Stimulated activated CD8-positive, alpha-beta memory T cell treated with anti-CD3 and anti-CD28 coated beads, Interleukin-4, amount 100 ng/mL, for 24 hours (primary cell): ENCODE results near the gene IFITM5.
"Not testable (repeated sequence)": the region's sequence is repeated elsewhere in the genome, so short reads cannot be mapped to it uniquely, and the experiment has no call there.

Experiments used
- DNase-seq: peaks from one replicate; pipeline ENCODE4 v3.0.0-alpha.2; 2020; ENCODE audit warnings: low read depth

Gene IFITM5

DNA sequence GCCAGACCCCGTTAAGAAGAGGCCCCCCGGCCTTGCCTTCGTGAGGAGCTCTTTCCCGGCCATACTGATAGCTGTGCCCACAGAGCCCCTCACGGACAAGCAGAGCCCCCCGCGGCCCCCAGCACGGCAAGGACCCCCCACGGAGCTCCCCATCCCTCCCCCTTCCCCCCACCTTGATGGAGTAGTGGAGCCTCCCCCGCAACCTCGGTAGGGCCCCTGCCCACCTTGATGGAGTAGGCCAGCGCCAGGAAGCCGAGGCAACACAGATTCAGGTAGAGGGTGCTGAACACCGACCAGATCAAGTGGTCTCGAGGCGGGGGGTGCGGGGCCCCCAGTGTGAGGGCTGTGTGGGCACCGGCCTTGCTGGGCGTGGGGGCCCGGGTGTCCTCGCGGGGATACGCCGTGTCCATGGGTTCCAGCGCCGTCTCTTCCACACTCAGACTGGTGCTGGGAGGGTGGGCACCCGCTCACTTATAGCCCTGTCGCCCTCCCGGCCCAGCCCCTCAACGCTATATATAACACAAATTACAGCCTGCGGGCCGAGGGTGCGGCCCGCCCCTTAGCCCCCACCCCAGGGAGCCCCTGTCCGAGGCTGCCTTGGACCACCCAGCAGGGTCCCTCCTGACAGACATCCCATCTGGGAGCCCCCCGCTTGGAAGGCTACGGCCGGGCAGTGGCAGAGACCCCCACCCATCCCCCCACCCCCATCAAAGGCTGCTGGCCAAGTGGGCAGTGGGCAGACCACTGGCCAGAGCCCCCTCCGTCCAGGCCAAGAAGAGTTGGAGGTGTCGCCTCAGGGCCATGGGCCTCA is at the start of gene IFITM5:
Gene IFITM5 (minus strand): TSS at position 446 of the 811 bp plus-strand sequence. CDS start 36 bp downstream, at position 410.
- DNase-seq, result no peak

DNA sequence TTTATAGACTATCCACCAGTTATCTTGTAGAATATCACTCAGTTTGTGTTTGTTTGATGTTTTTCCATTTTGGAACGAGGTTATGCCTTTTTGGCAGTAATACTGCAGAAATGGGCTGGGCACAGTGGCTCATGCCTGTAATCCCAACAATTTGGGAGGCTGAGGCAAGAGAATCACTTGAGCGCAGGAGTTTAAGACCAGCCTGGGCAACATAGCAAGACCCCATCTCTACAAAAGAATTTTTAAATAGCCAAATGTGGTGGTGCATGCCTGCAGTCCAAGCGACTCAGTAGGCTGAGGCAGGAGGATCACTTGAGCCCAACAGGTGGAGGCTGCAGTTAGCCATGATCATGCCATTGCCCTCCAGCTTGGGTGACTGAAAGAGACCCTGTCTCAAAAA is 47.2 kb upstream of the IFITM5 start:
- DNase-seq, result no peak

GRCh38 chr11:344836-345578 is 45.7 kb upstream of the IFITM5 start:
- no peak for DNase-seq

DNA sequence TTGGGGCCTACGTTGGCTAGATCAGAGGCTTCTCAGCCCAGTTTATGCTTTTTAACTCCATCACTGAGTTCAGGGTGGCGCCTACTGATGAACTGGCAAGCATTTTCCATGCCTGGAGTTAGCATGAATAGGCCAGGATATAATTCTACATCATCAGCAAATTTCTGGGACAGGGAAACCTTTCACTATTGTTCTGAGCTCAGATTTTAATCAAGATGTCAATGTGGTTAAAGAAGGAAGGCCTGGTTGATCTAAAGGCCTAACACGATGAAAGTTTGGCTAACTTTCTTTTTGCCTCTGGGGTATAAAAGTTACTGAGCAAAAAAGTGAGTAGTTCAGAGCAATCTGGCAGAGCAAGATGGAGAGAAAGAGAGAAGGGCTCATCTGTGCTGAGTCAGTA is 43.0 kb upstream of the IFITM5 start:
- DNase-seq, result no peak

DNA sequence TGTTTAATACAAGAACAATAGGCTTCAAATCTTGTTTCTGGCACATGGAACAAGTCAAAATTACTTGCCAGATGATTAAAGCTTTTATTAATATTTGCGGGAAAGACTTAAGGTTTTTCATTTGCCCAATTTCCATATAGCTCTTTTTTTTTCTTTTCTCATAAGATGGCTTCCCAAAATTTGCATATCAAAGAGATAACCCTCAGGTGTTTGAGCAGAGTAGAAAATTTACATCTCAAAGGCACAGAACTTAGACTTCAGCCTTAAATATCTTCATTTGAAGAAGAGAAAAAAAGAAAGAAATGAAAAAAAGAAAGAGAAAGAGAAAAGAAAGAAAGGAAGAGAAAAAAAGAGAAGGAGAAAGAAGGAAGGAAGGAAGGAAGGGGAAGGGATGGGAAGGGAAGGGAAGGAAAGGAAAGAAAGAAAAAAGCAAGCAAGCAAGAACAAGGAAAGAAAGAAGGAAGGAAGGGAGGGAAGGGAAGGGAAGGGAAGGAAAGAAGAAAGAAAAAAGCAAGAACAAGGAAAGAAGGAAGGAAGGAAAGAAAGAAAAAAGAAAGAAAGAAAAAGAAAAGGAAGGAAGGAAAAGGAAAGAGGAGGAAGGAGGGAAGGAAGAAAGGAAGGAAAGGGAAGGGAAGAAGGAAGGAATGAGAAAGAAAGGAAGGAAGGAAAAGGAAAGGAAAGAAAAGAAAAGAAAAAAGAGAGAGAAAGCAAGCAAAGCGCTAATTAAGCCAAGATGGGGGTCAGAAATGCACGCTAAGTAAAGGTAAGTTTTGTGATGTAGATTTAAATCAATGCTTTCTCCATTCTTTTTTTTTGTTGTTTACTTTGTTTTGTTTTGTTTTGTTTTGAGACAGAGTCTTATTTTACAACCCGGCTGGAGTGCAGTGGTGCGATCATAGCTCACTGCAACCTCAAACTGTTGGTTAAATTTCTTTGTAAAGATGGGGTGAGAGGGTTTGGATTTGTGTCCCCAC is 41.5 kb upstream of the IFITM5 start:
- no peak for DNase-seq

DNA sequence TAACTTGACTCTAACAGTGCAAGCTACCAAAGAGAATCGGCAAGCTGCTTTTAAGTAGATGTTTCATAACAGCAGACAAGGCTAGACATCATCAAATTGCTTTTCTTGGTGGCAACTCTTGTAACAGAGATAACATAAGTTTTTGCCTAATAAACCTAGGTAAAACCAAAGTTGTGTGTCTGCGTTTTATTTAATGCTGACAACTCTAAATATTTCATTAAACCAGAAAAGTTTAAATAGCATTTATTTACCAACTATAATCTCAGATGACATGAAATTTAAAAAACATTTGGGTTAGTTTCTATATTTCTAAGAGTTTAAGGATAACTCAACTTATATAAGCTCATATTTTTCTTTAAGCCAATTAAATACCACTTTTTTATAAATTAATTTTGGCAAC is 40.6 kb upstream of the IFITM5 start:
- DNase-seq, result no peak

DNA sequence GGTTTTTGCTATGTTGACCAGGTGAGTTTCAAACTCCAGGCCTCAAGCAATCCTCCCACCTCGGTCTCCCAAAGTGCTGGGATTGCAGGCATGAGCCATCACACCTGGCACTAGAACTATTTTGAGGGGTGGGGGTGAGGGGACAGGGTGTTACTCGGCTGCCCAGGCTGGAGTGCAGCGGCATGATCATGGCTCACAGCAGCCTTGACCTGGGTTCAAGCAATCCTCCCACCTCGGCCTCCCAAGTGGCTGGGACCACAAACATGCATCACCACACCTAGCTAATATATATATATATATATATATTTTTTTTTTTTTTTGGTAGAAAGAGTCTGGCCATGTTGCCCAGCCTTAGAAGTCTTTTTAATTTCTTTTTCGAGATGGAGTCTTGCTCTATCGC is 38.4 kb upstream of the IFITM5 start:
- no peak for DNase-seq

GRCh38 chr11:336659-337198 is 37.4 kb upstream of the IFITM5 start:
- DNase-seq, result no peak

GRCh38 chr11:335779-336658 is 36.7 kb upstream of the IFITM5 start:
- no peak for DNase-seq

DNA sequence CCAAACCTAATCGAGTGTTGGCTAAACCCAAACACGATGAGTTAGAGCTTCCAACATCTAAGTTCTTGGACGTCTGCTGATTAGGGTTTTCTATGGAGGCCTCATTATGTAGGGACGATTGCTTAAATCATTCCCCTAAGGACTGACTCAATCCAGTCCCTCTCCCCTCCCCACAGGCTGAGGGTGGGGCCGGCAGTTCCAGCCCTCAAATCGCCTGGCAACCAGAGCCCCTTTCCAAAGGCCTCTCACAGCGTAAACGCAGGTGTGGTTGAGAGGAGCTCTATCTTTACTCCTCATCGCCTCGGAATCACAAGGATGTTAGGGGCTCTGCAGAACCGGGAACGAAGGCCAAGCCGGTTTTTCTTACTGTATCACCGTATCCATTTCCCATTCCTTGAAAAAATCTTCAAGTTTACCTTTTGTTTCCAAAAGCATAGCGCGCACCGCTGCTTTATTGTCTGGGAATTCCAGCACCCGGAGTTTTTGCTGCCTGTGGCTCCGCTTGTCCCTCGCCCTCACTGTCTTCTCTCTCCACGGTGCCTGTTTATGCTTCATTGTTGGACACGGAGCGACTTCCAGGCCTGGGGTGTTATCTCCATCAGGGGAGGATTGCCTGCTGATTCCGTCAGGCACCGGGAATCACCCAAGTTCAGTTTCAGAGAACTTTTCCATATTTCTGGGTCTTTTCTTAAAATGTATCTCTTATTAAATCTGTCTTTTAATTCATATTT is 35.1 kb upstream of the IFITM5 start:
- DNase-seq, result no peak

- not testable (repeated sequence) for DNase-seq
Measured at GRCh38 chr11:333616-334263, 34.4 kb upstream of the IFITM5 start.

GRCh38 chr11:332651-333480 is 33.5 kb upstream of the IFITM5 start:
- DNase-seq, result no peak

GRCh38 chr11:331358-332060 is 32.2 kb upstream of the IFITM5 start:
- no peak for DNase-seq

GRCh38 chr11:330694-331357 is 31.5 kb upstream of the IFITM5 start:
- DNase-seq, result no peak

DNA sequence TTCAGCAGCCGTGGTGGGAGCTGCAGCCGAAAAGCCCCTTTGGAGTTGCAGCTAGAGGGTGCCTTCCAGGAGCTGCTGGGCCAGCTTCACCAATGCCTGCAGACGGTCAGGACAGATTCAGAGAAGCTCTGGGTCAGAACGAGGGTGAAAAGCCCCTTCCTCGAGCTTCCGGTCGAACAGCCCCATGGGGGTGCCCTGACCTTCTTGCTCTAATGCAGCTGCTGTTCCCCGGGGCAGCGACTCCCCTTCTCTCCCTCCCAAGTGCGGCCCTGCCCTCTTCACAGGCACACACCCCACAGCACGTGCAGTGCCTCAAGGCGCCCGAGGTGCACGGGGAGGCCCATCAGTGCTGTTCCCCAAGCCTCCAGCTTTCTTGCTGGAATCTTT is 31.0 kb upstream of the IFITM5 start:
- no peak for DNase-seq

- DNase-seq, result no peak
Measured at GRCh38 chr11:329886-330253, 30.5 kb upstream of the IFITM5 start.

GRCh38 chr11:328516-329100 is 29.3 kb upstream of the IFITM5 start:
- not testable (repeated sequence) for DNase-seq
